HG03565 (cell line): ENCODE data around the gene KCNIP4.
A peak's percentile ranks its signal among the peaks of the same experiment; 100 is the strongest.
"Not testable (repeated sequence)": the region's sequence is repeated elsewhere in the genome, so short reads cannot be mapped to it uniquely, and the experiment has no call there.

ENCODE experiments used
- ATAC-seq: cut with Tn5 transposase; IDR thresholded peaks from one replicate; pipeline ENCODE4 v1.9.1; 2021; ENCODE audit warnings: mild to moderate bottlenecking, moderate library complexity; ENCODE audit not compliant: unreplicated experiment

KCNIP4 gene

DNA sequence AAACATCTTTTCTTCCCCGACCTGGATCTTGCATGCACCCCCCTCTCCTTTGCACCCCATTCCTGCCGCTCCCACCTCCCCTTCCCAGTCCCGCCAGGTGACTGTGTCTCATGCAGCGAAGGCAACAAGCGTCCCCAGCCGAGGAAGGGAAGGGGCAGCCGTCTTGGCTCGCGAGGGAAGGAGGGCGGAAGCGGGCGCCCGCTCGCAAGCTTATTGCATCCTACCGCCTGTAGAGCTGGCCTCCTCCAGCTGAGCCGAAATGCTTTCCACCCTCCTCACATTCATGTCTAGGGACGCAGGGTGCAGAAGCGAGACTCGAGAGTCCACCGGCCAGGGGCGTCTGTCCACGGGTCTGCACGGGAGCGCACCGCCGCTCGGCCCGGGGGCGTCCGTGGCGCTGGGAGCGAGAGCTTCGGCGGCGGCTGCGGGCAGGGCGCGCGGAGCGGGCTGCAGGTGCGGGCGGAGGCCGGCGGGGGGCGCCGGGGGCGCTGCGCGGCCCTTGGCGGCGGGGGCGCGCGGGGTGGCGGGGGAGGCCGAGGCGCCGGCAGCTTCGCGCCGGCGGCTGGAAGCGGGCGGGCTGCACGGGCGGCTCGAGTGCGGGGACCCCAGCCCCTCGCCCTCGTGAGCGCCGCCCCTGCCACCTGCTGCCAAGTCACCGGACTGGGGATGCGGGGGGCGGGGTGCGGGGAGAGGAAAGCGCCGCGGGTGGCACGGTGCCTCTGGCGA lies at the start of gene KCNIP4:
Gene KCNIP4, minus strand, starts transcription at position 426 of the 726 bp plus-strand sequence.
- ATAC-seq, result no peak

DNA sequence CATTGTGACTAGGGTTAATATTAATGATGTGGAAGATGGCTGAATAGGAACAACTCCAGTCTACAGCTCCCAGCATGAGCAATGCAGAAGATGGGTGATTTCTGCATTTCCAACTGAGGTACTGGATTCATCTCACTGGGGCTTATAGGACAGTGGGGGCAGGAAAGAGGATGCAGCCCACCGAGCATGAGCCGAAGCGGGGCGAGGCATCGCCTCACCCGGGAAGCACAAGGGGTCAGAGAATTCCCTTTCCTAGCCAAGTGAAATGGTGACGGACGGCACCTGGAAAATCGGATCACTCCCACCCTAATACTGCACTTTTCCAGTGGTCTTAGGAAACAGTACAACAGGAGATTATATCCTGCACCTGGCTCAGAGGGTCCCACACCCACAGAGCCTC lies 48.0 kb upstream of the KCNIP4 start:
- not testable (repeated sequence) for ATAC-seq

DNA sequence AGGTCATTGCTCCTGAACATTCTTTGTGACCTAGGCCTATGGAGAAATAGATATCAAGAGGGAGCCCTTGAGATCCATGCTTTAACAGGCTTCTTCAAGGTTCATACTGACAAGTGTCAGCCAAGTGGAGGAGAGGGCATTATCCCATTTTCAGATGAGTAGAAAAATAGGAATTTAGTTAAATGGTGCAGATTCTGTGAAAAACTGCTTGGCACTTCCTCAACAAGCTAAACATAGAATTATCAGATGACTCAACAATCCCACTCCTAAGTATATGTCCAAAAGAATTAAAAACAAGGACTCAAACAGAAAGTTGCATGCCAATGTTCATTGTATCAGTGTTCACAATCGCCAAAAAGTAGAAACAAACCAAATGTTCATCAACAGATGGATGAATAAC lies 43.8 kb upstream of the KCNIP4 start:
- ATAC-seq, result no peak

DNA sequence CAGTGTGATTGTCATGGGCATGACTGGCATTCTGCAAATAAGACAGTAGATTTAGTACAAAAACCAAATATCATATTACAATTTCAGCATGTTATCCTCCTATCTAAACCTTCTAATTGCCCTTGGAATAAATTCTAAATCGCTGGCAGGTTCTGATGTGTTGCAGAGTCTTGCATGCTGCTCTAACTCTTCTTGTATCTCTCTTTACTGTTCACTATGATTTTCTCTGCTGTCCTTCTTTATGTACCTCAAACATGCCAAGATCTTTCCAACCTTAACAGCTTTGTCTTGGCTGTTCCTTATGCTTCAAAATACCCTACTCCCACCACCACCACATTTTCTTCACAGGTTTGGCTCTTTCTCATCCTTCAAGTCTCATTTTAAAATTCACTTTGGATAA lies 43.0 kb upstream of the KCNIP4 start:
- no peak for ATAC-seq

DNA sequence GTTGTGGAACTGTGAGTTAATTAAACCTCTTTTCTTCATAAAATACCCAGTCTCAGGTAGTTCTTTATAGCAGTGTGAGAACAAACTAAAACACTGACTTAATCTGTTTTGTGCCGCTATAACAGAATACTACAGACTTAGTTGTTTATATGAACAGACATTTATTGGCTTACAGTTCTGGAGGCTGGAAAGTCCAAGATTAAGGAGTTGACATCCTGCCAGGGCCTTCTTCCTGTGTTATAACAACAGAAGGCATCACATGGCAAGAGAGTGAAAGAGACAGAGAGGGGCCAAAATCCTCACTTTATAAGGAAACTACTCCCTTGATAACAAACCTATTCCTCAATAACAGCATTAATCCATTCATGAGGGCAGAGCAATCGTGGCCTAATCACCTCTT lies 42.5 kb upstream of the KCNIP4 start:
- ATAC-seq, result no peak

DNA sequence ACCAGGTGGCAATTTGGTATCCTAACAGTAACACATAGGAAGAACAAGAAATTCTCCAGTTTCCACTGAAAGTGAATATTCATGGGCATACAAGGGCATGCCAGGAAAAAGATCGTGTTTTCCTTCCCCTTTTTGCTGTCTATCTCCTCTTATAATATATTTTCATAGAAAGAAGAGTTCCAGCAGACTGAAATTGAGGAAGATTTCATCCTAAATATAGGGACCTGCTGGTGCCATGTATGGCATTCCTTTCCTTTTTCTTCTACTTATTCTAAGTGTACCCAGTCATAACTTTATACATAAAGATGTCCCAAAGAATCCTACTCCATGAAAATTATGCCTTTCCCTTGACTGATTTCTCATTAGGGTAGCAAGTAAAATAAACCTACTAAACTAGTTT lies 40.8 kb upstream of the KCNIP4 start:
- no peak for ATAC-seq

DNA sequence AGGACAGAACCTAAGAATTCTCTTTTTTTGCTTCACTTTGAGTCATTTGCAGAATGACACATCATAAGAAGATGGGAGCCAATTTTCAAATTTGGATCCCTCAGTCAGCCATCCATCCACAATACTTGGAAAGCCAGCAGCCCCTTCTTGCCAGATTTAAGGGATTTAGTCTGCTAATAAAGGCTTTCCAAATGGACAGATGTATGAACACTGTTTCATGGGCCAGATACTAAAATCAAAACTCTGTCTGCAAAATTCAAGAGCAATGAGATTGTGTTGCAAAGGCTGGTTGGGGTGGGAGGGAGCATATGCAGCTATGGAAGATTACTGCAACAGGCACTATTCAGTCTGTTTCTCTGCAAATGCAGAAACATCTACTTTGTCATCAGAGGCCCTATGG lies 37.7 kb upstream of the KCNIP4 start:
- no peak for ATAC-seq

DNA sequence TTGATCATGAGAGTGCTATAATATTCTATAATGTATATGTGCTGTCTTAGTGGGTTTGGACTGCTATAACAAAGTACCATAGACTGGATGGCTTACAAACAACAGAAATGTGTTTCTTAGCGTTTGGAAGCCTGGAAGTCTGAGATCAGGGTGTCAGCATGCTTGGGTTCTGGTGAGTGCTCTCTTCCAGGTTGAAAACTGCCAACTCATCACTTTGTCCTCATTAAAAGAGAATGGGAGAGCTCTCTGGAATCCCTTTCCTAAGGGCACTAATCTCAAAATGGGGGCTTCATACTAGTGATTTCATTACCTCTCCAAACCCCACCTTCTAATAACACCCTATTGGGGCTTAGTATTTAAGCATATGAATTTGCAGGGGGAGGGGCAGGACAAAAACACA lies 33.5 kb upstream of the KCNIP4 start:
- ATAC-seq, result no peak

DNA sequence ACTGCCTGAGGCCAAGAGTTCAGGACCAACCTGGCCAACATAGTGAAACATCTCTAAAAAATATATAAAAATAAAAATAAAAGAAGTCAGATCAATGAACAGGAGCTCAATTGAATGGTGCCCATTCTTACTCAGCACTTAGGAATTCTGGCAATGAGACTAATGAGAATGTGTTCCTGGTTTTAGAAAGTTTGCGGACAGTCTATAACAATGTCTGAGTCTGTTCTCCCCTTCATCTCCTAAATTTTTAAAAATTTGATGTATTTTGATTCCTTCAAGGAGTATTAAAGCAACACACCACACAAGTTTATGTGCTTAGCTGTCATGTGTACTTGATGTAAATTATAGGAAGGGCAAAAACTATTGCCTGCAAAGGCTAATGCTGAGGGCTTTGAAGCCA lies 30.6 kb upstream of the KCNIP4 start:
- no peak for ATAC-seq

DNA sequence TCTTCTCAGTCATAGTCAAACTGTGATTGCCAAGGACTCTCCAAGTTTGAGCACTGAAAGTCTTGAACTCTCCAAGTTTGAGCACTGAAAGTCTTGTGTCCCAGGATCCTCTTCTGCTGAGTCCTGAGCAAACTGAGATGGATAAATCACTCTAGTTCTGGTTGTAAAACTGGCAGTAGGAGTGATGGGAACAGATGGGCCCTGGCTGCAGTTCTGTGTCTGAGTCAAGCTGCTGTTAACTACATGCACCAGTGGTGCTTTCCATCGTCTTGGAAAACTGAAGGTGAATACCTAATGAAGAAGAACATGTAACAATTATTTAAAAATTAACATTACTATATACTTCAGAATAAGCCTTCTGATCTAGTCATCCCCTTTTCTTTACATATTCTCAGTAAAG lies 27.6 kb upstream of the KCNIP4 start:
- ATAC-seq, result no peak

DNA sequence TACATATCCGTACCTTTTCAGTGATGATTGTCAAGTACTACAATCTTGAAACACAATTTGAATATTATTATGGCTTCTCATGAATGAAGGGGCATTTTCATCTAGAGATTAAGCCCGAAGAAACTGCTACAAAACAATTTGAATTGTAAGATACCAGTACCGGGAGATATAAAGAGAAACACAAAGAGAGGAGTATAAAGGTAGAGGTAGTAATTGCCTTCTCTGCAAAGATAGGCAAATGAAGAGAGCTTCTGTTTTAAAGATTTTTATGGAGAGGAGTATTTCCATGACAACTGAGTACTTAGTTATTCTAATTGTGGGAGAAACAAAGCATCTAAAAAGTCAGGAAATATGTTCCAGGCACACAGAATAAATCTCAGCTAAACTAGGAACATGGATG lies 25.3 kb upstream of the KCNIP4 start:
- ATAC-seq, result no peak

DNA sequence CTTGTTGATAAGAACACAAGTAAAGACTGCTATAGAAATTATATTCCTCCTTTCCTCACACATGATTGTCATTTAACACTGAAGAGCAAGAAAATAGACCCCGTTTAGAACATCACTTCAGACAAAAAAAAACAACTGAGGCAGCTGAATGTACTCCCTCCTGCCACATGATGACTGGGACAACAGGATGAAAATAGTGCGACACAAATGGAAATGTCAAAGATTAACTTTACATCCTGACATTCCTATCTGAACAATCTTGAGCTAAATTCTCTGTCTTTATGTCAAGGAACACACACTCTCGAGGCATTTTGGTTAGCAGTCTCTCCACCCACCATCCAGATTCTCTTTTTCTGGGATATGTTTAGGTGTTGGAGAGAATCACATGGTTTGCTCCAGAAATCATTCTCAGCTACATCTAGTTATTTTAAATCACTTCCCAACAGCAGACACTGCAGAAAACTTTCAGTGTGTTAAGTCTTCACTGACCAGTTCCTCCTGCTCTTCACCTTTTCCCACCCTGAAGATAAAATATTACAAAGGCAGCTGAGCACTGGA lies 16.3 kb upstream of the KCNIP4 start:
- no peak for ATAC-seq

DNA sequence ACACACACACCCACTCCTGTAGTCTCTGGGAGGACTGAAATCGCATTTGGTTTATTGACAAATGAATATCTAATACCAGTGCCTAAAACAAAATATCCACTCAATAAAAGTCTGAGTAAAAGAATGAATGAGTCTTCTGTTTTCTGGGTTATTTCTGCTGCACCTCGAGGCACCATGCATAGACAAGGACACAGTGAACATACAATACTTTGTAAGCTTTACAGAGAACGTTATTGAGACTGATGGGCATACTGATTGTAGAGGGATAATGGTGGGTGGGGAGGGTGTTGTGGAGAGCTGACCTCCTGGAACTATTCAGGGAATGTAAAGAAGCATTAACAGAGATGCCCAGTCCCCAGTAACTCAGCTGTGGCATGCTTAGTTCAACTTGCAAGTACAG lies 14.1 kb upstream of the KCNIP4 start:
- no peak for ATAC-seq

DNA sequence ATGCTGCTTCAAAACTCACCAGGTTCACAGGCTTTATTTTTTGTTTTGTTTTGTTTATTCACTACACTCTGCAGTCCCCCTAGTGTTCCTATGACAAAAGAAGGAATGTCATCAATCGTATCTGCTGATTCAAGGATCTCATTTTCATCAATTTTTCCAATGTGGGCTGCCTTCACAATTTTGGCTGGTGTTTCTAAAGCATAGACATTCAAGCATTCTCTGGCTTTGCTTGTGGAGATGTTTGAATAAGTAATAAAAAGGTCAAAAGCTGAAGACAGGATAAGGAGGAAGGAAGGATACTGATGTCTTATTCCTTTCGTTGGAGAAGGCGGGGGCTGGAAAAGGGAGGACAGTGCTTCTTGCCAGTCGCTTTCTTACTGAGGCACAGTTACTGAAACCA lies 12.2 kb upstream of the KCNIP4 start:
- ATAC-seq, result no peak

DNA sequence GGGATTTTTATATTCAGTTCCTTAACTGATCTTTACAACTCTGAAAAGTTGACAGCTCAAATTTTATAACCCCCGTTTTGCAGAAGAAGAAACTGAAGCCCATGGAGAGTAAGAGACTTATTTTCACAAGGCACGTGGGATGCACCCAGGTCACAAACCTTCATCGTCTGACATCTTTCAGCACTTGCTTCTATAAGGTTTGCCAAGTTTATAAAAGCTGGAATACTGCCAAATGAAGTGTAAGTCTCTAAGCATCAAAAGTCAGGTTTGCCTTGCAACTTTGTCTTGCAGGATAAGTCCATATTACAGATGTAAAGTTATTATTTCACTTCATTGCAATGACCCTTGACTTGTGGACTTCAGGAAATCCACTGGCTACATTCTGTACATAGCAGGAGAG lies 6.3 kb upstream of the KCNIP4 start:
- no peak for ATAC-seq

DNA sequence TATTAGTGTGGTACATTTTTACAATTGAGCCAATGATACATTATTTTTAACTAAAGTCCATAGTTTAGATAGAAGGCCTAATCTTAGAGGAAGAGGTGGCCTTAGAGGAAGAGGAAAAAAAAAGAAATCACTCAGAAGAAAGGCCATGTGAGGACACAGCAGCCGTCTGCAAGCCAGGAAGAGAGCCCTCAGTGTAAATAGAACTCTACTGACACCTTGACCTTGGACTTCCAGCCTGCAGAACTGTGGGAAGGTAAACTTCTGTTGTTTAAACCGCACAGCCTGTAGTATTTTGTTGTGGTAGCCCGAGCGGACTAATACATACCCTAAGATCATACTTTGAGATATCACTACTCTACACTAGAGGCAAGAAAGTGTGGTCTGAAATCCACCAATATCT lies 5.1 kb upstream of the KCNIP4 start:
- ATAC-seq, result no peak

DNA sequence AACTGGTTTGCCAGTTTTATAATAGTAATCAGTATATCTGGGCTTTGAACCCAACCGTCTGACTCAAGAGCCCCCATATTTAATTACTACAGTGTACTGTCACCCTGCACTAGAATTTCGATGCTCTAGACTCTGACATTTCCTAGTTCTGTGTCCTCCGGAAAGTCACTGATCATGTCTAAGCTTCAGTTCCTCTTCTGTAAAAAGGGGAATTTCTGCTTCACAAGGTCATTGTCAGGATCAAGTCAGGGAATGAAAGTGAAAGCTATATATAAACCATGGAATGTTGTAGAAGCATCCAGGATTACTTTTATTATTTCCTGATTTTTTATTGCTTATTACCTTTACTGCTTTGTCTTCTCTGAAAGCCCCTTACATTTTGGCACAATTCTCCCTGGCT lies 4.0 kb upstream of the KCNIP4 start:
- peak; percentile 77 for ATAC-seq

DNA sequence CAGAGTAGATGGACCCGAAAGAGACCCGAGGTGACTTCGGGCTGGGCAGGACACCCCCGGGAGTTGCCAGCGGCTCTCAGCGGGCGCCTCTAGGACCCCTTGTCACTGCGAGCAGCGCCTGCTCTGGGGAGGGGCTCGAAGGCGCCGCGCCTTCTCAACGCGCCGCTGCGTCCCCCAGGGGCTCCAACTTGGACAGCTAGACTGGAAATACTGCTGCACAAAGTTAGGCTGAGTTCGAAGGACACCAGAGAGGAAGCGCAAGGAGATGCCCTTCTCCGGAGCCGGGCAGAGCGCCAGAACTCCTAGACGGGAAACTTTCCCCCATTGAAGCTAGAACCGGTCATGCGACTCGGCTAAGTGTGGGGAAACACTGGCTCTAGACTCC lies 493 bp upstream of the KCNIP4 start:
- ATAC-seq, result no peak

DNA sequence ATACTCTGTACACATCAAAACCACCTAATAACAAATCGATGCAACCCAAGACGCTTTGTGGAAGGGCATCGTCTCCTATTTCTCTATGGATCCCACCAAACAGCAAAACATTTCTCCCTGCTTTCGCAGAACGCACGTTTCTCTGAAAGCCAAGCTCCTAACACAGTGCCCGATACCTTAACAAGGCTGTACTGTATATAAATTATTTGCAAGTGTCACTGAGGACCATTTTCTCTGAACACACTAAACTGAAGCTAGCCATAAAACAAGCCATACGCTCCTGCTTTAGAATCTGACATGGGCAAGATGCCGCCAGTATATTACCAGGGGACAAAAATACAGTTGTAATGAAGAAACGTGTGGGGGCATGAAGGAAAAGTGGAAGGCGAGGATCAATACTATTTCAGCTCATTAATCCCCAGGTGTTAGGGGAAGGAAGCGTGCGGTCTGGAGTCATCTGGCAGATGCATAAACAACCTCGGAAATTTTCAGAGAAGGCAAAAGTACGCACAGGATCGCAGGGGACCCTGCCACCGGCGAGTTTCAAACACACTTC lies 703 bp downstream of the KCNIP4 start:
- ATAC-seq, result no peak

DNA sequence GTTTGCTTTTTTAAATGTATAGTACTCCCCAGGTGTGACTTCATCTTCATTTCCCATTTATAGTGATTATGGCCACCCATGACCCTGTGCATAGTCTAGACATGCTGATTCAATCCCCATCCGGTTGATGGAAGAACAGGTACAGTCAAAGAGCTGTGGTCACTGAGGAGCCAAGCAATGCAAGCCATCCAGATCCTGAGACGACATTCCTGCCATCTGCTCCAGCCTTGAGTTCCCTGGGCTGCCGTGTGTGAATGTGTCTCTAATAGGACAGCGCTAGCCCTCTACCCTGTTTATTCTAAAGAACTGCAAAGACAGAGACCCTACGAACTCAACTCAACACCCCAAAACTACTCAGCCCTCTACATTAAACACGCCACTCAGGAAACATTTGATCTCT lies 1.7 kb downstream of the KCNIP4 start:
- ATAC-seq, result no peak

DNA sequence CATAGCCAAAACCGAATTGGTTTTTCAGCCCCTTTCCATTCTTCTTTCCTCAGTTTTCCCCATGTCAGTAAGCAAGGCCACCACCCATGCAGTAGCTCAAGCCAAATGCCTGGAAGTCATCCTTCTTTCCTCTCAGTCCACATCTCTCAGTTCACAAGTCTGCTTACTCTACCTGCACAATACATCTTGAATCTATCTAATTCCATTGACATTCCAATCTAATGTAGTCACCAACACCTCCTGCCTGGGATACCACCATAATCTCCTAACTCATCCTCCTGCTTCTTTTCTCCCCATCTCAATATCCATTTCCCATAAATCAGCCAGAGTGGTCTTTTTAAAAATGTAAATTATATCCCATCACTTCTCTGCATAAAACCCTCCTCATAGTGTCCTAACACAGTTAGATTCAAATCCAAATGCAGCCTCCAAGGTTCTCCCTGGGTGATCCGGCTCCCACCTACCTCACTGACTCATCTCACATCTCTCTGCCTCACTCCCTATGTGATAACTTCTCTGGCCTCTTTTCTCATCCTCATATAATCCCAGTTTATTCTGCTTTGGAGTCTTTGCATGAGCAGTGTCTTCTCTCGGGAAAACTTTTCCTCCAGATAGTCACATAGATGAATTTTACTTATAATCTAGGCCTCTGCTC lies 26.9 kb downstream of the KCNIP4 start:
- ATAC-seq, result no peak

DNA sequence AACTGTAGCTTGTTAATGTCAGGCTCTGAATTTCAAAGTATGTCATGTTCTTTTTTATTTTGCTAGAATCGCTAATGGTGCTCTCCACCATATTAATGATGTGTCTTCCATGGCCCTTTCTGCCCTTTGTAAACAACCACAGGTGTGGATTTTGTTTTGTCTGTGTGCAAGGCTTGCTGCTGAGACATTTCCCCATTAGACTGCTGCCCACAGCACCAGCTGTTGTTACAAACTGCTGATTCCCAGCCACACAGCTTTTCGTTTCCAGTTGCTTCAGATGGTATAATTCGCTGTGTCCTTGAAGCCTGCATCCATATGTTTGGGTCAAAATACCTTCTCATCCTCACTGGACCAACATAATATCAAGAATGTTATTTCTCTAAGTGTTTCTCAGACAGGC lies 32.8 kb downstream of the KCNIP4 start:
- no peak for ATAC-seq
